GM12878 (cell line): Measurements from ENCODE around the gene CNOT6L. TPM values are rescaled to one million over a fixed set of nuclear protein-coding genes. Genes with fewer than 3 reads are reported as not detected.

ENCODE experiments used
- ATAC-seq: fragments of 200-7000 bp; cut with Tn5 transposase; 3 replicates; pipeline ENCODE4 v1.9.1; 2020; ENCODE audit warnings: mild to moderate bottlenecking, moderate library complexity
- BruUV-seq: library from RNA; stranded (reverse); fragments of 400-500 nt; replicated peaks from 2 replicates; lab custom pipeline; 2021; lab: Mats Ljungman, UMichigan
- CTCF ChIA-PET: fragments of 300-600 bp; sonication (Branson Sonifier 250); formaldehyde crosslinking; extraction: SDS; loops from one replicate; lab custom pipeline; 2021; ENCODE audit warnings: inconsistent platforms; lab: Yijun Ruan, JAX
- POLR2A ChIA-PET: fragments of 350-600 bp; formaldehyde crosslinking; extraction: SDS; loops from one replicate; lab custom pipeline; 2021; ENCODE audit warnings: inconsistent platforms; lab: Charles Lee
- RAD21 ChIA-PET: fragments of 300-600 bp; sonication (Branson Sonifier 250); formaldehyde crosslinking; loops from one replicate; lab custom pipeline; 2023; ENCODE audit warnings: antibody characterized with exemption; ENCODE audit not compliant: unreplicated experiment; lab: Charles Lee
- SMC1A ChIA-PET: fragments of 300-600 bp; sonication (Branson Sonifier 250); formaldehyde crosslinking; loops from one replicate; lab custom pipeline; 2023; ENCODE audit not compliant: unreplicated experiment, uncharacterized antibody; lab: Charles Lee
- DNase-seq: peaks from one replicate; pipeline ENCODE4 v3.0.0-alpha.2; 2011; ENCODE audit warnings: low read depth, low spot score
- FAIRE-seq: peaks from 3 replicates; lab custom pipeline; 2011; peaks lifted over from hg19 to GRCh38; lab: Jason Lieb, UNC
- H2AFZ ChIP-seq: 2 replicates; pipeline ENCODE4 v1.6.0; 2011; ENCODE audit warnings: low read depth, low read length, control low read depth; ENCODE audit not compliant: control insufficient read depth
- H3K27ac ChIP-seq: 2 replicates; pipeline ENCODE4 v1.5.1; 2011; ENCODE audit warnings: control low read depth; ENCODE audit not compliant: control insufficient read depth, insufficient read depth
- H3K27me3 ChIP-seq, 2 experiments: replicated peaks in 1 of 2; 2 replicates each; pipeline versions ENCODE4 v1.6.0 to v1.6.1; 2011; ENCODE audit warnings: low read length in 1 of 2; ENCODE audit not compliant: control insufficient read depth in 2 of 2, insufficient read depth in 2 of 2
- H3K36me3 ChIP-seq, 2 experiments: 2 replicates each; pipeline ENCODE4 v1.5.1; 2011; ENCODE audit warnings: low read length in 1 of 2; ENCODE audit not compliant: control insufficient read depth in 2 of 2, insufficient read depth in 2 of 2
- H3K4me1 ChIP-seq: 2 replicates; pipeline ENCODE4 v1.6.1; 2011; ENCODE audit warnings: mild to moderate bottlenecking, low read length, moderate library complexity, mixed read lengths; ENCODE audit not compliant: control insufficient read depth, insufficient read depth
- H3K4me2 ChIP-seq: 2 replicates; pipeline ENCODE4 v1.6.0; 2011; ENCODE audit warnings: control low read depth; ENCODE audit not compliant: control insufficient read depth, insufficient read depth
- H3K4me3 ChIP-seq: fragments of 200-600 bp; sonication (generic); 2 replicates; pipeline ENCODE4 v1.5.1; 2016
- H3K79me2 ChIP-seq: 2 replicates; pipeline ENCODE4 v1.6.0; 2011; ENCODE audit warnings: low read length; ENCODE audit not compliant: control insufficient read depth, insufficient read depth
- H3K9ac ChIP-seq: 2 replicates; pipeline ENCODE4 v1.8.0; 2011; ENCODE audit warnings: low read length, control low read depth, mixed read lengths; ENCODE audit not compliant: control insufficient read depth, insufficient read depth
- H3K9me3 ChIP-seq: replicated peaks from 3 replicates; pipeline ENCODE4 v1.5.1; 2011; ENCODE audit warnings: mild to moderate bottlenecking, low read length; ENCODE audit not compliant: control insufficient read depth, insufficient read depth
- H4K20me1 ChIP-seq: 2 replicates; pipeline ENCODE4 v1.6.0; 2011; ENCODE audit not compliant: control insufficient read depth, insufficient read depth
- ASH2L ChIP-seq: fragments of 300-600, 200-600 bp; sonication (generic); IDR thresholded peaks from 2 replicates; pipeline ENCODE4 v1.6.1; 2017; ENCODE audit warnings: low read depth, mild to moderate bottlenecking, borderline replicate concordance
- CREB1 ChIP-seq: IDR thresholded peaks from 2 replicates; pipeline ENCODE4 v1.6.1; 2012; ENCODE audit warnings: low read depth, mild to moderate bottlenecking, inconsistent platforms
- HSF1 ChIP-seq: fragments of 150-350 bp; IDR thresholded peaks from 2 replicates; pipeline ENCODE4 v1.6.1; 2014; ENCODE audit warnings: mild to moderate bottlenecking, low read depth, low read length
- LARP7 ChIP-seq: fragments of 450-650 bp; IDR thresholded peaks from 2 replicates; pipeline ENCODE4 v1.6.1; 2017; ENCODE audit warnings: mild to moderate bottlenecking
- NBN ChIP-seq: fragments of 450-650 bp; IDR thresholded peaks from 2 replicates; pipeline ENCODE4 v1.6.1; 2016
- NFXL1 ChIP-seq: fragments of 450-650 bp; IDR thresholded peaks from 2 replicates; pipeline ENCODE4 v1.6.1; 2017; ENCODE audit warnings: antibody characterized with exemption, mild to moderate bottlenecking, borderline replicate concordance
- NR2C1 ChIP-seq: fragments of 450-650 bp; IDR thresholded peaks from 2 replicates; pipeline ENCODE4 v1.6.1; 2017; ENCODE audit warnings: antibody characterized with exemption, mild to moderate bottlenecking, moderate library complexity
- POLR2AphosphoS5 ChIP-seq: IDR thresholded peaks from 2 replicates; pipeline ENCODE4 v1.6.1; 2011; ENCODE audit warnings: mild to moderate bottlenecking, low read length, inconsistent platforms
- RB1 ChIP-seq: fragments of 450-650 bp; formaldehyde crosslinking; IDR thresholded peaks from 2 replicates; pipeline ENCODE4 v1.6.1; 2017; ENCODE audit warnings: mild to moderate bottlenecking, borderline replicate concordance
- SIN3A ChIP-seq: IDR thresholded peaks from 2 replicates; pipeline ENCODE4 v1.6.1; 2012; ENCODE audit warnings: low read depth, low read length, improper control_type of control experiment
- SIX5 ChIP-seq: IDR thresholded peaks from 2 replicates; pipeline ENCODE4 v1.6.1; 2011; ENCODE audit warnings: mild to moderate bottlenecking, low read depth, low read length, moderate library complexity; ENCODE audit not compliant: severe bottlenecking
- TCF12 ChIP-seq: IDR thresholded peaks from 2 replicates; pipeline ENCODE4 v1.6.1; 2011; ENCODE audit warnings: low read depth, mild to moderate bottlenecking, low read length
- YY1 ChIP-seq: IDR thresholded peaks from 2 replicates; pipeline ENCODE4 v1.6.1; 2011; ENCODE audit warnings: low read depth, mild to moderate bottlenecking, low read length
- WGBS: methylation state at CpG from one replicate; pipeline ENCODE4 v1.1.6; 2016; ENCODE audit warnings: low lambda C conversion rate; ENCODE audit not compliant: insufficient replicate concordance, insufficient coverage; ENCODE audit errors: missing lambda C conversion rate; 5-methylcytosine and 5-hydroxymethylcytosine counted together
- in situ Hi-C: fragments of 300-500 bp; cut with MboI; formaldehyde crosslinking; loops from 9 replicates; pipeline ENCODE4 v1.14.3; 2018; ENCODE audit warnings: mixed read lengths
- intact Hi-C: fragments of 100-400 bp; cut with micrococcal nuclease; formaldehyde crosslinking; loops from one replicate; pipeline ENCODE4 v1.14.2; 2022; ENCODE audit not compliant: unreplicated experiment
- polyA plus RNA-seq, 11 experiments: library from polyadenylated mRNA; depleted of rRNA in 4 of 11; unstranded in 6 of 11; stranded (reverse) in 5 of 11; fragments of >200 nt; fragmentation: Nextera tagmentation in 4 of 11; fragmentation: Illumina TruSeq in 1 of 11; extraction: Ambion mirVana in 4 of 11; extraction: Trizol in 1 of 11; gene quantifications; 1 replicate in 1 of 11; 2 replicates in 10 of 11; pipeline versions ENCODE4 v1.2.1 to v1.2.3, GENCODE V29; 2011 to 2016; ENCODE audit warnings: inconsistent platforms in 2 of 11, missing spikeins in 2 of 11, low read depth in 1 of 11
- total RNA-seq, 4 experiments: library from RNA; depleted of rRNA in 3 of 4; stranded (reverse); fragments of >200 nt in 3 of 4; fragmentation: Illumina TruSeq in 1 of 4; extraction: Trizol in 1 of 4; gene quantifications; 2 replicates each; pipeline versions ENCODE4 v1.2.1 to v1.2.3, GENCODE V29; 2013 to 2021

CNOT6L gene
- total and polyA plus RNA-seq, 10 of the 15 experiments (the other 5 are each of a cell fraction or from before 2014, with no cell fraction given), result 1.1 to 10.0 (median 3.0) TPM

DNA sequence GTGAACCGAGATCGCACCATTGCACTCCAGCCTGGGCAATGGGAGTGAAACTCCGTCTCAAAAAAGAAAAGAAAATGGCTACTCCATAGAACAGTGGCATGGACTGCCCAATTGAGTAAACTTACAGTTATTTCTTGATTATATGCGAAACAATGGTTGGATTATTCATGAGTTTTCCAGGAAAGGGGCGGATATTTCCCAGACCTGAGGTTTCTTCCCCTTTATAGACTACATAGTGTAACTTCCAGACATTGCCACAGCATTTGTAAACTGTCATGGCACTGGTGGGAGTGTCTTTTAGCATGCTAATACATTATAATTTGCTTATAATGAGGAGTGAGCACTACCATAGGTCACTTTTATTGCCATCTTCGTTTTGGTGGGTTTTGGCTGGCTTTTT is 29.3 kb upstream of the CNOT6L start (continued):
- no peak for TF ChIP-seq YY1

DNA sequence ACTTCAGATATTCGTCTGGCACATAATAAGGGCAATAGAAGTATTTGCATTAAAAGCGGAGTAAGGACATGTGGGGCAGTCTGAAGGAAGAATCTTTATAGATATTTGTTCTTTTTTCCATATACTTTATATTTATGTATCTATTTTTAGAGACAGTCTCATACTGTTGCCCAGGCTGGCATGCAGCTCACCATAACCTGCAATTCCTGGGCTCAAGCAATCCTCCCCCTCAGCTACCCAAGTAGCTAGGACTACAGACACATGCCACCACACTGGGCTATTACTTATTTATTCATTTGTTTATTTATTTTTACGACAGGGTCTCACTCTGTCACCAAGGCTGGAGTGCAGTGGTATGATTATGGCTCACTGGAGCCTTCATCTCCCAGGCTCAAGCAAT is 26.8 kb upstream of the CNOT6L start:
- intact Hi-C loops, result no loop called here
- Histone ChIP-seq H3K9ac (no peak overlapping the region), H3K79me2 (no peaks in the 10 kb centered on the region), H2AFZ (no peak overlapping the region), H3K9me3 (no peaks in the 10 kb centered on the region), H4K20me1 (no peaks in the 10 kb centered on the region), H3K36me3 (no peaks in the 10 kb centered on the region), H3K4me3 (no peak overlapping the region), H3K27me3 (0 out of 4 replicates have a peak, but pooled peaks cover 0 to 3% of the 10 kb centered on the region in 2 experiments)
- no peak for ATAC-seq
- no peak for DNase-seq
- ChIA-PET POLR2A (no interaction called here), SMC1A (interaction anchor here (1.6 kb wide), 1 partner anchor 11 kb away, joined by 4 read pairs; no protein-coding TSS in a partner anchor)
- WGBS, result 45% methylated on average over 3 of the region's 3 CpGs
- no peak for FAIRE-seq
- TF ChIP-seq LARP7, result no peak
- no peak for TF ChIP-seq SIN3A
- no peak for TF ChIP-seq HSF1
- no peak for TF ChIP-seq NR2C1
- TF ChIP-seq POLR2AphosphoS5, result no peak
- TF ChIP-seq NFXL1, result no peak
- TF ChIP-seq NBN, result no peak
- no peak for TF ChIP-seq RB1
- no peak for TF ChIP-seq TCF12
- TF ChIP-seq CREB1, result no peak
- TF ChIP-seq SIX5, result no peak
- TF ChIP-seq ASH2L, result no peak
- TF ChIP-seq, all 136 proteins: peak for 0
- BruUV-seq, result no TSS peak
- ChIA-PET CTCF (no interaction called here), RAD21 (no interaction called here)
- no peak overlapping the region for H3K4me2 ChIP-seq
- no peaks in the 10 kb centered on the region for H3K4me1 ChIP-seq
- in situ Hi-C loops, result no loop called here
- no peak overlapping the region for H3K27ac ChIP-seq
